Panc1 (cell line): ENCODE measurements around the gene GPC6. TPM values are rescaled to one million over a fixed set of nuclear protein-coding genes. Genes with fewer than 3 reads are reported as not detected.

Source experiments
- ATAC-seq: fragments of 200-7000 bp; cut with Tn5 transposase; 2 replicates; pipeline ENCODE4 v1.9.1; 2020; ENCODE audit warnings: mild to moderate bottlenecking, moderate library complexity
- BruUV-seq: library from RNA; stranded (reverse); fragments of 400-500 nt; replicated peaks from 2 replicates; lab custom pipeline; 2021; lab: Mats Ljungman, UMichigan
- CTCF ChIA-PET: fragments of 300-600 bp; sonication (Branson Sonifier 250); formaldehyde crosslinking; loops from one replicate; lab custom pipeline; 2022; ENCODE audit warnings: antibody characterized with exemption; lab: Charles Lee
- POLR2A ChIA-PET: fragments of 300-600 bp; sonication (Branson Sonifier 250); formaldehyde crosslinking; loops from one replicate; lab custom pipeline; 2022; ENCODE audit warnings: antibody characterized with exemption; lab: Charles Lee
- DNase-seq: peaks from one replicate; pipeline ENCODE4 v3.0.0-alpha.2; 2010; ENCODE audit warnings: low read depth, low spot score
- H3K27ac ChIP-seq: 2 replicates; pipeline ENCODE4 v1.5.1; 2011; ENCODE audit warnings: mild to moderate bottlenecking, low read length, inconsistent platforms
- H3K27me3 ChIP-seq: fragments of 200-500 bp; sonication (Bioruptor generic); 2 replicates; pipeline ENCODE4 v1.6.0; 2014; ENCODE audit warnings: low read length, inconsistent platforms; ENCODE audit not compliant: control insufficient read depth, insufficient read depth
- H3K36me3 ChIP-seq: fragments of 200-500 bp; sonication (Bioruptor generic); 2 replicates; pipeline ENCODE4 v1.5.1; 2014; ENCODE audit warnings: inconsistent platforms, mild to moderate bottlenecking, low read length, moderate library complexity; ENCODE audit not compliant: control insufficient read depth, insufficient read depth
- H3K4me1 ChIP-seq: 2 replicates; pipeline ENCODE4 v1.5.1; 2011; ENCODE audit warnings: inconsistent platforms, mild to moderate bottlenecking, low read length, moderate library complexity; ENCODE audit not compliant: control insufficient read depth, insufficient read depth
- H3K4me3 ChIP-seq, 2 experiments: 2 replicates each; pipeline ENCODE4 v1.5.1; 2011 to 2012; ENCODE audit warnings: low read depth in 2 of 2, low read length in 2 of 2, mild to moderate bottlenecking in 2 of 2, inconsistent platforms in 1 of 2, moderate library complexity in 1 of 2
- H3K9me3 ChIP-seq: fragments of 200-500 bp; sonication (Bioruptor generic); 2 replicates; pipeline ENCODE4 v1.5.1; 2014; ENCODE audit warnings: low read depth, mild to moderate bottlenecking, inconsistent platforms, low read length, moderate library complexity; ENCODE audit not compliant: control insufficient read depth, insufficient read depth
- POLR2AphosphoS5 ChIP-seq: IDR thresholded peaks from 2 replicates; pipeline ENCODE4 v1.6.1; 2012; ENCODE audit warnings: mild to moderate bottlenecking, low read depth, low read length, moderate library complexity
- SIN3A ChIP-seq: IDR thresholded peaks from 2 replicates; pipeline ENCODE4 v1.6.1; 2012; ENCODE audit warnings: low read depth, mild to moderate bottlenecking, low read length, moderate library complexity, borderline replicate concordance; ENCODE audit not compliant: insufficient read depth
- TCF7L2 ChIP-seq: IDR thresholded peaks from 2 replicates; pipeline ENCODE4 v1.6.1; 2011; ENCODE audit warnings: mild to moderate bottlenecking, low read depth, low read length, inconsistent platforms
- in situ Hi-C: cut with HindIII; loops from 2 replicates; pipeline ENCODE4 v1.10.0; 2016; ENCODE audit warnings: low sequenced_read_pairs, low pct_unique_long_range_greater_than_20kb
- intact Hi-C: fragments of 100-400 bp; cut with micrococcal nuclease; formaldehyde crosslinking; loops from one replicate; pipeline ENCODE4 v1.10.0; 2022; ENCODE audit not compliant: unreplicated experiment
- total RNA-seq: library from RNA; stranded (reverse); gene quantifications from one replicate; pipeline ENCODE4 v1.2.1, GENCODE V29; 2021; ENCODE audit not compliant: unreplicated experiment
- TF ChIP-seq, protein P1 (sequence below): fragments of 450-650 bp; IDR thresholded peaks from 2 replicates; pipeline ENCODE4 v1.5.1; 2017; ENCODE audit warnings: mild to moderate bottlenecking
- TF ChIP-seq, protein P2 (sequence below), 2 experiments: IDR thresholded peaks; 2 replicates each; pipeline ENCODE4 v1.6.1; 2011 to 2012; ENCODE audit warnings: low read depth in 2 of 2, control low read depth in 1 of 2, low read length in 1 of 2, mild to moderate bottlenecking in 1 of 2, moderate library complexity in 1 of 2; ENCODE audit not compliant: insufficient read depth in 1 of 2

The GPC6 gene
- total RNA-seq, 1 experiment from 2014 or later = 4.8 TPM

DNA sequence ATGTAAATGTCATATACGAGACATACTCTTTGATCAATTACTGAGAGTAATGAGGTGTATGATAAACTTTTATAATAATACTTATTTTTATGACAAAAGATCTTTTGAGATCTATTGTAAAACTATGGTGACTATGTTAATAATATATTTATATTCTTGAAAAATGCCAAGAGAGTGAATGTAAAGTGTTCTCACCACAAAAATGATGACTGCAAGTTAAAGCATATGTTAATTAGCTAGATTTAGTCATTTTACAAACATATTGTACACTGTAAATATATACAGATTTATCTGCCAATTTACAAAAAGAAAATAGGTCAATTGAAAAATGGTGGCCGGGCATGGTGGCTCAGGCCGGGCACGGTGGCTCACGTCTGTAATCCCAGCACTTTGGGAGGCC is 81.0 kb downstream of the GPC6 start:
- intact Hi-C loops (no loop called here), in situ Hi-C loops (no loop called here)
- H3K4me3 ChIP-seq = no peak overlapping the region
- no TSS peak for BruUV-seq
- ChIA-PET POLR2A (no interaction called here), CTCF (no interaction called here)
- H3K27ac ChIP-seq = no peak overlapping the region
- no peaks in the 10 kb centered on the region for H3K27me3 ChIP-seq
- TF ChIP-seq, protein P1, sequence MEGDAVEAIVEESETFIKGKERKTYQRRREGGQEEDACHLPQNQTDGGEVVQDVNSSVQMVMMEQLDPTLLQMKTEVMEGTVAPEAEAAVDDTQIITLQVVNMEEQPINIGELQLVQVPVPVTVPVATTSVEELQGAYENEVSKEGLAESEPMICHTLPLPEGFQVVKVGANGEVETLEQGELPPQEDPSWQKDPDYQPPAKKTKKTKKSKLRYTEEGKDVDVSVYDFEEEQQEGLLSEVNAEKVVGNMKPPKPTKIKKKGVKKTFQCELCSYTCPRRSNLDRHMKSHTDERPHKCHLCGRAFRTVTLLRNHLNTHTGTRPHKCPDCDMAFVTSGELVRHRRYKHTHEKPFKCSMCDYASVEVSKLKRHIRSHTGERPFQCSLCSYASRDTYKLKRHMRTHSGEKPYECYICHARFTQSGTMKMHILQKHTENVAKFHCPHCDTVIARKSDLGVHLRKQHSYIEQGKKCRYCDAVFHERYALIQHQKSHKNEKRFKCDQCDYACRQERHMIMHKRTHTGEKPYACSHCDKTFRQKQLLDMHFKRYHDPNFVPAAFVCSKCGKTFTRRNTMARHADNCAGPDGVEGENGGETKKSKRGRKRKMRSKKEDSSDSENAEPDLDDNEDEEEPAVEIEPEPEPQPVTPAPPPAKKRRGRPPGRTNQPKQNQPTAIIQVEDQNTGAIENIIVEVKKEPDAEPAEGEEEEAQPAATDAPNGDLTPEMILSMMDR = no peak
- no peak for TF ChIP-seq TCF7L2
- TF ChIP-seq POLR2AphosphoS5 = no peak
- TF ChIP-seq, protein P2, sequence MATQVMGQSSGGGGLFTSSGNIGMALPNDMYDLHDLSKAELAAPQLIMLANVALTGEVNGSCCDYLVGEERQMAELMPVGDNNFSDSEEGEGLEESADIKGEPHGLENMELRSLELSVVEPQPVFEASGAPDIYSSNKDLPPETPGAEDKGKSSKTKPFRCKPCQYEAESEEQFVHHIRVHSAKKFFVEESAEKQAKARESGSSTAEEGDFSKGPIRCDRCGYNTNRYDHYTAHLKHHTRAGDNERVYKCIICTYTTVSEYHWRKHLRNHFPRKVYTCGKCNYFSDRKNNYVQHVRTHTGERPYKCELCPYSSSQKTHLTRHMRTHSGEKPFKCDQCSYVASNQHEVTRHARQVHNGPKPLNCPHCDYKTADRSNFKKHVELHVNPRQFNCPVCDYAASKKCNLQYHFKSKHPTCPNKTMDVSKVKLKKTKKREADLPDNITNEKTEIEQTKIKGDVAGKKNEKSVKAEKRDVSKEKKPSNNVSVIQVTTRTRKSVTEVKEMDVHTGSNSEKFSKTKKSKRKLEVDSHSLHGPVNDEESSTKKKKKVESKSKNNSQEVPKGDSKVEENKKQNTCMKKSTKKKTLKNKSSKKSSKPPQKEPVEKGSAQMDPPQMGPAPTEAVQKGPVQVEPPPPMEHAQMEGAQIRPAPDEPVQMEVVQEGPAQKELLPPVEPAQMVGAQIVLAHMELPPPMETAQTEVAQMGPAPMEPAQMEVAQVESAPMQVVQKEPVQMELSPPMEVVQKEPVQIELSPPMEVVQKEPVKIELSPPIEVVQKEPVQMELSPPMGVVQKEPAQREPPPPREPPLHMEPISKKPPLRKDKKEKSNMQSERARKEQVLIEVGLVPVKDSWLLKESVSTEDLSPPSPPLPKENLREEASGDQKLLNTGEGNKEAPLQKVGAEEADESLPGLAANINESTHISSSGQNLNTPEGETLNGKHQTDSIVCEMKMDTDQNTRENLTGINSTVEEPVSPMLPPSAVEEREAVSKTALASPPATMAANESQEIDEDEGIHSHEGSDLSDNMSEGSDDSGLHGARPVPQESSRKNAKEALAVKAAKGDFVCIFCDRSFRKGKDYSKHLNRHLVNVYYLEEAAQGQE (IDR thresholded peaks at IDR 0.05; ENCODE audit: insufficient read depth in 1 of 2, low read depth in 2 of 2, low read length in 1 of 2) = no peak
- TF ChIP-seq SIN3A = no peak
- no peaks in the 10 kb centered on the region for H3K9me3 ChIP-seq
- no peaks in the 10 kb centered on the region for H3K4me1 ChIP-seq
- H3K36me3 ChIP-seq = no peaks in the 10 kb centered on the region
- no peak for DNase-seq
- no peak for ATAC-seq

DNA sequence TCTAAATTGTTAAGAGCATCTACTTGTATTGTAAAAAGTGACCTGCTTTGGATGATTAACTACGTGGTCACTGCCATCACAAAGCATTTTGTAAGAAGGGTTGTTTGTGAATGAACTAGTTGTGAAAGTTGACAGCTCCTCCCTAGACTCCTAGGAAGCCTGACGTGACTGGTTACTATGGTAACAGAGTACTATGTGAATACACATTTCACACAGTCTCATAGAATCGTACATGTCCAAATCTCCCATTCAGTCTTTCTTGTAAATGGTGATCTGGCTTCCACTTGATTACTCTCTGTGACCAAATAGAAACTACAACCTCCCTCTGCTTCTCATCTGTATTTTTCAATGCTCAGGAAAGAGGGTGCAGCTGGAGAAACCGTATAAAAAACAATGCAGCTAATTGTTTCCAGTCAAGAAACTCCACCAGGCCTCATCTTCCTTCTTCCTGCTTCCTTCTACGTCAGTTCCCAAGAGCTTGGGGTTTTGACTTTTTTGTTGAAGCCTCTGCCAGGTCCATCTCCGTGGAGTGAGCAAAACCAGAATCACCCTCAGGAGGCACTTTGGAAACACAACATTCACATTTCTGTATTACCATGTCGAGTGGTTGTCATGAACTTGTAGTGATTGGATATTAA is 83.4 kb downstream of the GPC6 start:
- intact Hi-C loops (no loop called here), in situ Hi-C loops (no loop called here)
- no peaks in the 10 kb centered on the region for H3K36me3 ChIP-seq
- no peaks in the 10 kb centered on the region for H3K27me3 ChIP-seq
- ATAC-seq = no peak
- CTCF ChIA-PET = no interaction called here
- POLR2A ChIA-PET = no interaction called here
- no peaks in the 10 kb centered on the region for H3K4me1 ChIP-seq
- TF ChIP-seq, protein P2 (IDR thresholded peaks at IDR 0.05; ENCODE audit: insufficient read depth in 1 of 2, low read depth in 2 of 2, low read length in 1 of 2) = no peak
- TF ChIP-seq TCF7L2 (no peak), SIN3A (no peak), POLR2AphosphoS5 (no peak)
- TF ChIP-seq, protein P1 = no peak
- H3K9me3 ChIP-seq = no peaks in the 10 kb centered on the region
- no peak overlapping the region for H3K27ac ChIP-seq
- no peak overlapping the region for H3K4me3 ChIP-seq
- no peak for DNase-seq
- no TSS peak for BruUV-seq
